HepG2 (cell line): Measurements from ENCODE around the gene CRIM1. TPM values are rescaled to one million over a fixed set of nuclear protein-coding genes. Genes with fewer than 3 reads are reported as not detected.

Experiments used
- ATAD3A ChIP-seq: sonication (generic); formaldehyde crosslinking; IDR thresholded peaks from 2 replicates; pipeline ENCODE4 v1.4.0; 2020; ENCODE audit warnings: missing genetic modification reagents
- ATF1 ChIP-seq: IDR thresholded peaks from 2 replicates; pipeline ENCODE4 v1.6.1; 2016; ENCODE audit warnings: mild to moderate bottlenecking, control low read depth
- BCL6 ChIP-seq: IDR thresholded peaks from 2 replicates; pipeline ENCODE4 v1.6.1; 2016; ENCODE audit warnings: missing genetic modification reagents, missing compliant biosample characterization
- CREB1 ChIP-seq, 2 experiments: fragments of 450-650 bp in 1 of 2; IDR thresholded peaks; 2 replicates each; pipeline ENCODE4 v1.6.1; 2016 to 2017; ENCODE audit warnings: control low read depth in 1 of 2, mild to moderate bottlenecking in 1 of 2, missing compliant biosample characterization in 1 of 2, missing genetic modification characterization in 1 of 2
- FOXA1 ChIP-seq, 2 experiments: fragments of 450-650 bp in 1 of 2; sonication (generic) in 1 of 2; formaldehyde crosslinking in 1 of 2; IDR thresholded peaks; 2 replicates each; pipeline versions ENCODE4 v1.4.0 to v1.6.1; 2016 to 2020; ENCODE audit warnings: missing genetic modification reagents in 1 of 2
- FOXA3 ChIP-seq: IDR thresholded peaks from 2 replicates; pipeline ENCODE4 v1.6.1; 2016; ENCODE audit warnings: missing genetic modification reagents, missing compliant biosample characterization
- FOXP1 ChIP-seq, 2 experiments: fragments of 450-650 bp in 1 of 2; IDR thresholded peaks; 2 replicates each; pipeline ENCODE4 v1.6.1; 2017 to 2018; ENCODE audit warnings: antibody characterized with exemption in 1 of 2
- HNF1A ChIP-seq, 2 experiments: sonication (generic) in 1 of 2; formaldehyde crosslinking in 1 of 2; IDR thresholded peaks; 2 replicates each; pipeline versions ENCODE4 v1.4.0 to v1.6.1; 2016 to 2020; ENCODE audit warnings: borderline replicate concordance in 1 of 2, low read depth in 1 of 2, mild to moderate bottlenecking in 1 of 2, missing genetic modification reagents in 1 of 2
- HNF4A ChIP-seq: sonication (generic); formaldehyde crosslinking; IDR thresholded peaks from 2 replicates; pipeline ENCODE4 v1.4.0; 2020; ENCODE audit warnings: missing genetic modification reagents
- HNRNPUL1 ChIP-seq: fragments of 200-400 bp; formaldehyde crosslinking; IDR thresholded peaks from 2 replicates; pipeline ENCODE4 v1.6.1; 2017; ENCODE audit warnings: low read depth, mild to moderate bottlenecking, low read length, moderate library complexity
- HOMEZ ChIP-seq: IDR thresholded peaks from 2 replicates; pipeline ENCODE4 v1.6.1; 2016; ENCODE audit warnings: low read depth
- NBN ChIP-seq: fragments of 450-650 bp; conservative IDR thresholded peaks from 2 replicates; pipeline ENCODE4 v1.6.1; 2017
- PAX8 ChIP-seq: sonication (generic); formaldehyde crosslinking; IDR thresholded peaks from 2 replicates; pipeline ENCODE4 v1.8.0; 2022; ENCODE audit warnings: mild to moderate bottlenecking, missing genetic modification reagents, borderline replicate concordance
- SOX13 ChIP-seq, 3 experiments: fragments of 450-650 bp in 1 of 3; sonication (generic) in 1 of 3; formaldehyde crosslinking in 1 of 3; IDR thresholded peaks in 2 of 3; conservative IDR thresholded peaks in 1 of 3; 2 replicates each; pipeline versions ENCODE4 v1.5.0 to v1.6.1; 2016 to 2020; ENCODE audit warnings: antibody characterized with exemption in 1 of 3, mild to moderate bottlenecking in 1 of 3, missing compliant biosample characterization in 1 of 3, missing genetic modification reagents in 1 of 3, moderate library complexity in 1 of 3
- SOX5 ChIP-seq: IDR thresholded peaks from 2 replicates; pipeline ENCODE4 v1.6.1; 2016; ENCODE audit warnings: borderline replicate concordance
- ZGPAT ChIP-seq: IDR thresholded peaks from 2 replicates; pipeline ENCODE4 v1.6.1; 2016; ENCODE audit warnings: mild to moderate bottlenecking
- ZNF20 ChIP-seq: sonication (generic); formaldehyde crosslinking; IDR thresholded peaks from 2 replicates; pipeline ENCODE4 v1.4.0; 2020; ENCODE audit warnings: mild to moderate bottlenecking, moderate library complexity, missing genetic modification reagents
- ZNF281 ChIP-seq: sonication (generic); formaldehyde crosslinking; IDR thresholded peaks from 2 replicates; pipeline ENCODE4 v1.4.0; 2020; ENCODE audit warnings: missing genetic modification reagents, borderline replicate concordance
- polyA plus RNA-seq, 8 experiments: library from polyadenylated mRNA; depleted of rRNA in 3 of 8; stranded (reverse) in 7 of 8; unstranded in 1 of 8; fragments of >200 nt; fragmentation: Illumina TruSeq in 4 of 8; extraction: Trizol in 4 of 8; gene quantifications; 2 replicates each; pipeline versions ENCODE4 v1.2.1 to v1.2.3, GENCODE V29; 2011 to 2016; ENCODE audit warnings: low read depth in 4 of 8, missing spikeins in 1 of 8, mixed read lengths in 1 of 8; ENCODE audit not compliant: insufficient read depth in 1 of 8
- total RNA-seq, 5 experiments: library from RNA; depleted of rRNA; stranded (reverse); fragments of >200 nt; fragmentation: Illumina TruSeq; extraction: Trizol; gene quantifications; 2 replicates each; pipeline ENCODE4 v1.2.3, GENCODE V29; 2016; ENCODE audit warnings: low read depth in 1 of 5

CRIM1 gene
- total and polyA plus RNA-seq, 2 of the 13 experiments (the other 11 are each of a cell fraction or from before 2014, with no cell fraction given): 39.1 to 69.9 TPM

- TF ChIP-seq ZNF281 (CRISPR knock-in tag): peak; percentile 42; the same call in 1 of the 2 replicates
- 0 out of 2 replicates have a peak, but pooled peaks have one; percentile 29 for TF ChIP-seq ZGPAT (CRISPR knock-in tag)
- TF ChIP-seq BCL6 (CRISPR knock-in tag): peak; percentile 15; the same call in 1 of the 2 replicates
- peak; percentile 73 for TF ChIP-seq HNF4A (CRISPR knock-in tag)
- no peak for TF ChIP-seq HNRNPUL1
- TF ChIP-seq SOX13 (IDR thresholded peaks at IDR 0.05): peak; percentile 88
- peak in 1 of 2 experiments; percentile 98; a peak in 2 of 4 replicates for TF ChIP-seq SOX13 (CRISPR knock-in tag; conservative IDR thresholded peaks at IDR 0.05 in 1 of 2, IDR thresholded peaks at IDR 0.05 in 1 of 2)
- peak; percentile 95 for TF ChIP-seq SOX5 (CRISPR knock-in tag)
- TF ChIP-seq HNF1A (IDR thresholded peaks at IDR 0.05; ENCODE audit: low read depth): peak; percentile 60; the same call in 1 of the 2 replicates
- TF ChIP-seq HNF1A (CRISPR knock-in tag; IDR thresholded peaks at IDR 0.05; ENCODE audit: borderline replicate concordance): no peak
- 0 out of 2 replicates have a peak, but pooled peaks have one; percentile 31 for TF ChIP-seq ATF1 (CRISPR knock-in tag)
- TF ChIP-seq HOMEZ: peak; percentile 92; the same call in 1 of the 2 replicates
- TF ChIP-seq NBN: no peak
- no peak for TF ChIP-seq CREB1 (IDR thresholded peaks at IDR 0.05)
- peak; percentile 21; the same call in 1 of the 2 replicates for TF ChIP-seq CREB1 (CRISPR knock-in tag; IDR thresholded peaks at IDR 0.05)
- TF ChIP-seq FOXA1 (IDR thresholded peaks at IDR 0.05): no peak
- TF ChIP-seq FOXA1 (CRISPR knock-in tag; IDR thresholded peaks at IDR 0.05): peak; percentile 33; the same call in 1 of the 2 replicates
- no peak for TF ChIP-seq FOXP1 (IDR thresholded peaks at IDR 0.05)
- peak; percentile 66 for TF ChIP-seq FOXP1 (CRISPR knock-in tag; IDR thresholded peaks at IDR 0.05)
- no peak for TF ChIP-seq ATAD3A
- peak; percentile 73 for TF ChIP-seq FOXA3
- no peak for TF ChIP-seq ZNF20
- no peak for TF ChIP-seq PAX8 (CRISPR knock-in tag)
Measured at GRCh38 chr2:36397728-36398413, 42.3 kb downstream of the CRIM1 start (continued).
